ENCODE results near the gene PCGF1. TPM values are rescaled to one million over a fixed set of nuclear protein-coding genes. Genes with fewer than 3 reads are reported as not detected.

The PCGF1 gene
- total and polyA plus RNA-seq, 2 of the 8 experiments (the other 6 are each of a cell fraction or from before 2014, with no cell fraction given): 10.0 to 23.7 TPM

GRCh38 chr2:74474481-74474880, 33.0 kb downstream of the PCGF1 start:
- ChIA-PET POLR2A (ENCODE audit: partially characterized antibody) (interaction anchor here (1.0 to 5.2 kb wide), 4 partner anchors 7 to 29 kb away, joined by 4 to 89 read pairs (median 24); partner anchors contain the start of genes CCDC142, INO80B, TTC31 and WBP1), CTCF (ENCODE audit: partially characterized antibody) (interaction anchor here (0.9 to 5.7 kb wide), 19 partner anchors 8 to 139 kb away, joined by 3 to 86 read pairs (median 5); partner anchors contain the start of genes C2orf81, CCDC142, INO80B and MOGS)
- 92% methylated on average over 6 of the region's 6 CpGs; no CpG with 5 or more reads in 1 of the 2 experiments for WGBS, 2 experiments (ENCODE audit: extremely low coverage in 1 of 2, insufficient coverage in 1 of 2, insufficient read length in 1 of 2, insufficient replicate concordance in 2 of 2, low coverage in 1 of 2, low lambda C conversion rate in 2 of 2, missing lambda C conversion rate in 1 of 2)
- Histone ChIP-seq H2AK5ac (ENCODE audit: low read depth, low read length) (no peak overlapping the region), H4K8ac (ENCODE audit: extremely low read depth, insufficient read depth, low read length) (peak overlapping the region; percentile 14; the same call in 1 of the 2 replicates), H2BK5ac (ENCODE audit: low read depth, low read length) (no peak overlapping the region), H2BK20ac (ENCODE audit: low read length) (no peak overlapping the region), H3K18ac (ENCODE audit: extremely low read depth, low read length) (no peak overlapping the region), H2BK15ac (ENCODE audit: low read length) (no peak overlapping the region), H3K79me1 (ENCODE audit: low read depth, low read length) (no peaks in the 10 kb centered on the region; the same call in 1 of the 2 replicates), H3K79me2 (ENCODE audit: control insufficient read depth in 1 of 2, insufficient read depth in 2 of 2, low read length in 2 of 2) (no peaks in the 10 kb centered on the region), H2BK120ac (replicated peaks; ENCODE audit: low read depth, low read length) (no peak overlapping the region), H4K20me1 (replicated peaks in 1 of 2; ENCODE audit: control insufficient read depth in 1 of 2, insufficient read depth in 2 of 2, low read length in 2 of 2) (peaks cover 0 to 1% of the 10 kb centered on the region in 2 experiments), H3K23ac (ENCODE audit: insufficient read length) (no peak overlapping the region), H4K5ac (ENCODE audit: insufficient read length, low read depth, low read length) (no peak overlapping the region), H2BK12ac (ENCODE audit: low read depth, low read length) (no peak overlapping the region), H3K27me3 (replicated peaks in 1 of 4; ENCODE audit: control insufficient read depth in 3 of 4, extremely low read depth in 1 of 4, insufficient read depth in 3 of 4, low read length in 3 of 4) (no peaks in the 10 kb centered on the region), H3K9ac (replicated peaks in 1 of 4; ENCODE audit: extremely low read depth in 1 of 4, low read depth in 3 of 4, low read length in 3 of 4) (no peak overlapping the region), H3K27ac (ENCODE audit: low read depth, low read length) (no peak overlapping the region), H3K23me2 (ENCODE audit: low read depth, low read length) (peaks cover 11% of the 10 kb centered on the region), H3K4me2 (ENCODE audit: insufficient read depth in 1 of 2, low read depth in 2 of 2, low read length in 2 of 2) (no peak overlapping the region), H3K36me3 (ENCODE audit: control insufficient read depth in 2 of 4, insufficient read depth in 4 of 4, low read length in 3 of 4) (peaks cover 0 to 4% (median 2%) of the 10 kb centered on the region in 4 experiments; a peak in 6 of 8 replicates), H3K9me3 (ENCODE audit: insufficient read depth in 2 of 2, low read depth in 1 of 2, low read length in 1 of 2) (no peaks in the 10 kb centered on the region), H3K4me1 (replicated peaks in 1 of 4; ENCODE audit: control insufficient read depth in 3 of 4, insufficient read depth in 4 of 4, low read length in 3 of 4) (peaks cover 0 to 3% (median 2%) of the 10 kb centered on the region in 4 experiments; a peak in 3 of 7 replicates), H3K56ac (replicated peaks; ENCODE audit: insufficient read length, low read depth, low read length) (no peak overlapping the region), H3K4me3 (ENCODE audit: extremely low read depth in 1 of 4, insufficient read depth in 2 of 4, low read depth in 3 of 4, low read length in 4 of 4) (no peak overlapping the region), H3K4ac (replicated peaks; ENCODE audit: insufficient read length, low read depth, low read length) (no peak overlapping the region), H3K14ac (ENCODE audit: insufficient read length) (no peak overlapping the region), H2AFZ (ENCODE audit: low read length) (no peak overlapping the region), H4K91ac (replicated peaks; ENCODE audit: insufficient read length, low read length) (no peak overlapping the region)
- TF ChIP-seq KDM5A (IDR thresholded peaks at IDR 0.05; ENCODE audit: low read length) (no peak), SP2 (IDR thresholded peaks at IDR 0.05; ENCODE audit: low read length) (no peak), EGR1 (IDR thresholded peaks at IDR 0.05; ENCODE audit: borderline replicate concordance, low read depth, low read length) (no peak), CTBP2 (IDR thresholded peaks at IDR 0.05; ENCODE audit: borderline replicate concordance, insufficient read depth, insufficient read length, low read length) (no peak), GABPA (IDR thresholded peaks at IDR 0.05; ENCODE audit: borderline replicate concordance, insufficient read depth, low read length) (no peak), E2F6 (IDR thresholded peaks at IDR 0.05) (no peak), TEAD4 (IDR thresholded peaks at IDR 0.05; ENCODE audit: low read depth, low read length) (no peak), HDAC6 (IDR thresholded peaks at IDR 0.05; ENCODE audit: low read depth, low read length) (no peak), CBX5 (IDR thresholded peaks at IDR 0.05; ENCODE audit: low read depth, low read length) (no peak), EZH2 (IDR thresholded peaks at IDR 0.05; ENCODE audit: low read depth, low read length, severe bottlenecking) (no peak), POLR2A (IDR thresholded peaks at IDR 0.05; ENCODE audit: control extremely low read depth in 1 of 2, low read depth in 2 of 2, low read length in 2 of 2) (no peak), MAFK (IDR thresholded peaks at IDR 0.05; ENCODE audit: low read depth, low read length) (no peak), MAX (IDR thresholded peaks at IDR 0.05) (no peak)
- FAIRE-seq (no peak), DNase-seq (ENCODE audit: low read depth in 1 of 2, low spot score in 2 of 2) (no peak)
